MM.1S (cell line): Measurements from ENCODE around the gene TMOD1.

Experiments
- DNase-seq: peaks from one replicate; pipeline ENCODE4 v3.0.0-alpha.2; 2015
- H2AFZ ChIP-seq: fragments of 300-600 bp; sonication (generic); 2 replicates; pipeline ENCODE4 v1.6.0; 2016; ENCODE audit warnings: antibody characterized with exemption, low read length
- H3F3A ChIP-seq: fragments of 300-600 bp; sonication (generic); 2 replicates; pipeline ENCODE4 v1.6.1; 2016; ENCODE audit warnings: mild to moderate bottlenecking, antibody characterized with exemption, low read length, moderate library complexity, mixed read lengths; ENCODE audit not compliant: insufficient read depth
- H3K27ac ChIP-seq: fragments of 300-600 bp; sonication (generic); 2 replicates; pipeline ENCODE4 v1.5.1; 2016; ENCODE audit warnings: mild to moderate bottlenecking, low read length
- H3K27me3 ChIP-seq: fragments of 300-600 bp; sonication (generic); replicated peaks from 2 replicates; pipeline ENCODE4 v1.6.0; 2016; ENCODE audit warnings: low read length; ENCODE audit not compliant: insufficient read depth
- H3K36me3 ChIP-seq: fragments of 300-600 bp; sonication (generic); replicated peaks from 2 replicates; pipeline ENCODE4 v1.6.1; 2016; ENCODE audit warnings: mild to moderate bottlenecking, low read length, mixed read lengths; ENCODE audit not compliant: insufficient read depth
- H3K4me1 ChIP-seq: fragments of 300-600 bp; sonication (generic); 2 replicates; pipeline ENCODE4 v1.6.1; 2016; ENCODE audit warnings: low read length, mixed read lengths
- H3K4me2 ChIP-seq: fragments of 300-600 bp; sonication (generic); 2 replicates; pipeline ENCODE4 v1.6.0; 2016; ENCODE audit warnings: low read depth, low read length
- H3K4me3 ChIP-seq: fragments of 300-600 bp; sonication (generic); 2 replicates; pipeline ENCODE4 v1.5.1; 2016; ENCODE audit warnings: low read length, mixed read lengths
- H3K79me2 ChIP-seq: fragments of 300-600 bp; sonication (generic); 2 replicates; pipeline ENCODE4 v1.6.1; 2016; ENCODE audit warnings: mixed run types, low read length, mixed read lengths
- H3K9ac ChIP-seq: fragments of 300-600 bp; sonication (generic); 2 replicates; pipeline ENCODE4 v1.6.1; 2016; ENCODE audit warnings: low read length, mixed read lengths
- H3K9me2 ChIP-seq: fragments of 300-600 bp; sonication (generic); replicated peaks from 2 replicates; pipeline ENCODE4 v1.6.1; 2016; ENCODE audit warnings: mild to moderate bottlenecking, low read length, mixed read lengths; ENCODE audit not compliant: insufficient read depth
- H3K9me3 ChIP-seq: fragments of 300-600 bp; sonication (generic); replicated peaks from 2 replicates; pipeline ENCODE4 v1.6.1; 2016; ENCODE audit warnings: mild to moderate bottlenecking, low read length, mixed read lengths; ENCODE audit not compliant: insufficient read depth
- H4K20me1 ChIP-seq: fragments of 300-600 bp; sonication (generic); 2 replicates; pipeline ENCODE4 v1.6.1; 2016; ENCODE audit warnings: mild to moderate bottlenecking, low read length, moderate library complexity, mixed read lengths; ENCODE audit not compliant: insufficient read depth
- CTCF ChIP-seq: fragments of 300-600 bp; sonication (generic); IDR thresholded peaks from 2 replicates; pipeline ENCODE4 v1.5.1; 2016; ENCODE audit warnings: antibody characterized with exemption, low read length, mixed read lengths
- EZH2 ChIP-seq: fragments of 300-600 bp; sonication (generic); optimal IDR thresholded peaks from 2 replicates; pipeline ENCODE3; 2017; ENCODE audit warnings: low read depth, mild to moderate bottlenecking, antibody characterized with exemption, low read length, mixed read lengths
- EZH2phosphoT487 ChIP-seq: fragments of 300-600 bp; sonication (generic); IDR thresholded peaks from 2 replicates; pipeline ENCODE4 v1.6.1; 2018; ENCODE audit warnings: antibody characterized with exemption, low read length

TMOD1 gene

GRCh38 chr9:97563458-97564135, 62.1 kb downstream of the TMOD1 start:
- H3K4me1 ChIP-seq, result peaks cover 15% of the 10 kb centered on the region
- no peaks in the 10 kb centered on the region for H3K9me3 ChIP-seq
- H3K4me2 ChIP-seq, result no peak overlapping the region
- H3K9me2 ChIP-seq, result no peaks in the 10 kb centered on the region
- TF ChIP-seq EZH2phosphoT487 (no peak), CTCF (no peak), EZH2 (no peak)
- H3K4me3 ChIP-seq, result no peak overlapping the region
- peaks cover 6% of the 10 kb centered on the region for H3F3A ChIP-seq
- H4K20me1 ChIP-seq, result no peaks in the 10 kb centered on the region
- no peak for DNase-seq
- H3K27ac ChIP-seq, result no peak overlapping the region
- H3K9ac ChIP-seq, result no peak overlapping the region
- H3K79me2 ChIP-seq, result no peaks in the 10 kb centered on the region
- H3K36me3 ChIP-seq, result no peaks in the 10 kb centered on the region
- no peak overlapping the region for H2AFZ ChIP-seq
- no peaks in the 10 kb centered on the region for H3K27me3 ChIP-seq

- Histone ChIP-seq H3K36me3 (no peaks in the 10 kb centered on the region), H2AFZ (no peak overlapping the region), H3K9me2 (no peaks in the 10 kb centered on the region), H3K9me3 (no peaks in the 10 kb centered on the region), H3K4me1 (peaks cover 15% of the 10 kb centered on the region), H3K4me2 (no peak overlapping the region), H3K79me2 (no peaks in the 10 kb centered on the region), H3K27me3 (no peaks in the 10 kb centered on the region), H3K9ac (no peak overlapping the region), H3F3A (no peaks in the 10 kb centered on the region), H4K20me1 (no peaks in the 10 kb centered on the region), H3K27ac (no peak overlapping the region), H3K4me3 (no peak overlapping the region)
- DNase-seq, result no peak
- TF ChIP-seq CTCF, result no peak
- TF ChIP-seq EZH2phosphoT487, result no peak
- TF ChIP-seq EZH2, result no peak
Observed at GRCh38 chr9:97564291-97565175, 63.1 kb downstream of the TMOD1 start.

GRCh38 chr9:97565262-97565661, 63.8 kb downstream of the TMOD1 start:
- Histone ChIP-seq H3K9me2 (no peaks in the 10 kb centered on the region), H2AFZ (no peak overlapping the region), H4K20me1 (no peaks in the 10 kb centered on the region), H3K9ac (no peak overlapping the region), H3K9me3 (no peaks in the 10 kb centered on the region), H3K79me2 (no peaks in the 10 kb centered on the region), H3K4me2 (no peak overlapping the region), H3K27me3 (no peaks in the 10 kb centered on the region), H3K4me3 (no peak overlapping the region), H3K27ac (no peak overlapping the region), H3K36me3 (no peaks in the 10 kb centered on the region), H3F3A (no peaks in the 10 kb centered on the region), H3K4me1 (peaks cover 9% of the 10 kb centered on the region)
- TF ChIP-seq CTCF (no peak), EZH2 (no peak), EZH2phosphoT487 (no peak)
- no peak for DNase-seq
